IMR-90 (cell line): Measurements from ENCODE around the gene GRB10. TPM values are rescaled to one million over a fixed set of nuclear protein-coding genes. Genes with fewer than 3 reads are reported as not detected.

Experiments used
- ATAC-seq: fragments of 200-7000 bp; cut with Tn5 transposase; 2 replicates; pipeline ENCODE4 v1.9.1; 2020; ENCODE audit warnings: low read depth, mild to moderate bottlenecking, moderate library complexity
- BruUV-seq: library from RNA; stranded (reverse); fragments of 400-500 nt; replicated peaks from 2 replicates; lab custom pipeline; 2021; lab: Mats Ljungman, UMichigan
- CTCF ChIA-PET: fragments of 300-600 bp; formaldehyde crosslinking; extraction: SDS; loops from one replicate; lab custom pipeline; 2021; ENCODE audit warnings: antibody characterized with exemption; lab: Yijun Ruan, JAX
- POLR2A ChIA-PET: fragments of 300-600 bp; sonication (Branson Sonifier 250); formaldehyde crosslinking; loops from one replicate; lab custom pipeline; 2022; ENCODE audit warnings: antibody characterized with exemption; ENCODE audit not compliant: unreplicated experiment; lab: Charles Lee
- DNase-seq: peaks from one replicate; pipeline ENCODE4 v3.0.0; 2013
- H2AFZ ChIP-seq: replicated peaks from 2 replicates; pipeline ENCODE3; 2013; ENCODE audit warnings: low read length, mild to moderate bottlenecking; ENCODE audit not compliant: poor library complexity
- H2AK5ac ChIP-seq: 2 replicates; pipeline ENCODE4 v1.6.1; 2013; ENCODE audit warnings: low read depth, low read length, inconsistent platforms
- H2AK9ac ChIP-seq: replicated peaks from 2 replicates; pipeline ENCODE3; 2013; ENCODE audit warnings: mild to moderate bottlenecking, low read depth, low read length, moderate library complexity; ENCODE audit not compliant: poor library complexity
- H2BK120ac ChIP-seq: 2 replicates; pipeline ENCODE4 v1.6.1; 2013; ENCODE audit warnings: low read depth, low read length, inconsistent platforms
- H2BK15ac ChIP-seq: 3 replicates; pipeline ENCODE4 v1.6.1; 2013; ENCODE audit warnings: low read depth, low read length, inconsistent platforms
- H2BK20ac ChIP-seq: 2 replicates; pipeline ENCODE4 v1.6.1; 2013; ENCODE audit warnings: low read depth, mild to moderate bottlenecking, inconsistent platforms, low read length, moderate library complexity
- H2BK5ac ChIP-seq: 2 replicates; pipeline ENCODE4 v1.6.1; 2013; ENCODE audit warnings: mild to moderate bottlenecking, low read depth, low read length, inconsistent platforms; ENCODE audit not compliant: poor library complexity, severe bottlenecking
- H3K14ac ChIP-seq: replicated peaks from 2 replicates; pipeline ENCODE4 v1.6.1; 2013; ENCODE audit warnings: low read depth, low read length, inconsistent platforms
- H3K18ac ChIP-seq: 2 replicates; pipeline ENCODE4 v1.6.1; 2013; ENCODE audit warnings: low read depth, low read length, control low read depth
- H3K23ac ChIP-seq: 2 replicates; pipeline ENCODE4 v1.6.1; 2013; ENCODE audit warnings: low read depth, low read length, inconsistent platforms
- H3K27ac ChIP-seq: 2 replicates; pipeline ENCODE4 v1.5.1; 2013; ENCODE audit warnings: mild to moderate bottlenecking, control low read depth, low read length; ENCODE audit not compliant: insufficient read depth
- H3K27me3 ChIP-seq: 2 replicates; pipeline ENCODE4 v1.6.1; 2013; ENCODE audit warnings: low read length; ENCODE audit not compliant: control insufficient read depth, insufficient read depth
- H3K36me3 ChIP-seq: 2 replicates; pipeline ENCODE4 v1.6.1; 2013; ENCODE audit warnings: low read length, mixed read lengths; ENCODE audit not compliant: control insufficient read depth, insufficient read depth
- H3K4ac ChIP-seq: 2 replicates; pipeline ENCODE4 v1.6.1; 2013; ENCODE audit warnings: low read depth, low read length, inconsistent platforms
- H3K4me1 ChIP-seq: 2 replicates; pipeline ENCODE4 v1.6.1; 2013; ENCODE audit warnings: low read length, mixed read lengths; ENCODE audit not compliant: control insufficient read depth, insufficient read depth
- H3K4me2 ChIP-seq: 2 replicates; pipeline ENCODE4 v1.6.1; 2013; ENCODE audit warnings: low read depth, mild to moderate bottlenecking, control low read depth, low read length, moderate library complexity
- H3K4me3 ChIP-seq: 2 replicates; pipeline ENCODE4 v1.5.1; 2013; ENCODE audit warnings: low read depth, mild to moderate bottlenecking, control low read depth, low read length, moderate library complexity; ENCODE audit not compliant: insufficient read depth
- H3K56ac ChIP-seq: 2 replicates; pipeline ENCODE4 v1.6.1; 2013; ENCODE audit warnings: low read length, inconsistent platforms; ENCODE audit not compliant: insufficient read depth; ENCODE audit errors: extremely low read depth
- H3K79me1 ChIP-seq, 2 experiments: 2 replicates each; pipeline ENCODE4 v1.6.1; 2013; ENCODE audit warnings: low read length in 2 of 2, inconsistent platforms in 1 of 2, low read depth in 1 of 2
- H3K9ac ChIP-seq: 2 replicates; pipeline ENCODE4 v1.6.1; 2013; ENCODE audit warnings: low read depth, low read length, control low read depth
- H3K9me1 ChIP-seq: 2 replicates; pipeline ENCODE4 v1.6.1; 2013; ENCODE audit warnings: low read length, inconsistent platforms; ENCODE audit not compliant: insufficient read depth
- H3K9me3 ChIP-seq: 2 replicates; pipeline ENCODE4 v1.6.1; 2013; ENCODE audit warnings: low read length; ENCODE audit not compliant: control insufficient read depth, insufficient read depth
- H4K20me1 ChIP-seq: 2 replicates; pipeline ENCODE4 v1.6.1; 2013; ENCODE audit warnings: low read length, inconsistent platforms; ENCODE audit not compliant: insufficient read depth
- H4K5ac ChIP-seq: 2 replicates; pipeline ENCODE4 v1.6.1; 2013; ENCODE audit warnings: mild to moderate bottlenecking, low read depth, low read length, control low read depth
- H4K8ac ChIP-seq, 2 experiments: 2 replicates each; pipeline ENCODE4 v1.6.1; 2013; ENCODE audit warnings: low read depth in 2 of 2, low read length in 2 of 2, control low read depth in 1 of 2, inconsistent platforms in 1 of 2
- H4K91ac ChIP-seq: 2 replicates; pipeline ENCODE4 v1.6.1; 2013; ENCODE audit warnings: low read depth, low read length, inconsistent platforms; ENCODE audit not compliant: insufficient read depth
- BHLHE40 ChIP-seq: fragments of 150-350 bp; IDR thresholded peaks from 2 replicates; pipeline ENCODE4 v1.6.1; 2016; ENCODE audit warnings: mild to moderate bottlenecking, low read depth, low read length
- CEBPB ChIP-seq: IDR thresholded peaks from 2 replicates; pipeline ENCODE4 v1.6.1; 2012; ENCODE audit warnings: low read depth, low read length, improper control_type of control experiment
- CHD1 ChIP-seq: IDR thresholded peaks from 2 replicates; pipeline ENCODE4 v1.6.1; 2012; ENCODE audit warnings: low read depth, low read length, improper control_type of control experiment
- CTCF ChIP-seq: conservative IDR thresholded peaks from 2 replicates; pipeline ENCODE4 v1.5.1; 2012; ENCODE audit warnings: mild to moderate bottlenecking, low read depth, low read length, improper control_type of control experiment
- ELK1 ChIP-seq: fragments of 150-350 bp; IDR thresholded peaks from 2 replicates; pipeline ENCODE4 v1.6.1; 2016; ENCODE audit warnings: low read depth, mild to moderate bottlenecking, low read length, moderate library complexity, borderline replicate concordance
- FOS ChIP-seq: fragments of 150-350 bp; IDR thresholded peaks from 2 replicates; pipeline ENCODE4 v1.6.1; 2016; ENCODE audit warnings: low read depth, low read length
- MAFK ChIP-seq: IDR thresholded peaks from 2 replicates; pipeline ENCODE4 v1.6.1; 2012; ENCODE audit warnings: low read depth, low read length, improper control_type of control experiment
- MAZ ChIP-seq: IDR thresholded peaks from 2 replicates; pipeline ENCODE4 v1.6.1; 2012; ENCODE audit warnings: low read depth, mild to moderate bottlenecking, low read length, improper control_type of control experiment, moderate library complexity, borderline replicate concordance
- MXI1 ChIP-seq: IDR thresholded peaks from 2 replicates; pipeline ENCODE4 v1.6.1; 2012; ENCODE audit warnings: low read depth, mild to moderate bottlenecking, low read length, moderate library complexity, borderline replicate concordance
- NFE2L2 ChIP-seq: fragments of 150-350 bp; IDR thresholded peaks from 2 replicates; pipeline ENCODE4 v1.6.1; 2016; ENCODE audit warnings: low read depth, mild to moderate bottlenecking, low read length
- POLR2A ChIP-seq: IDR thresholded peaks from 2 replicates; pipeline ENCODE4 v1.6.1; 2012; ENCODE audit warnings: mild to moderate bottlenecking, low read depth, low read length
- RAD21 ChIP-seq: IDR thresholded peaks from 2 replicates; pipeline ENCODE4 v1.6.1; 2012; ENCODE audit warnings: low read length, improper control_type of control experiment
- RCOR1 ChIP-seq: IDR thresholded peaks from 2 replicates; pipeline ENCODE4 v1.6.1; 2012; ENCODE audit warnings: mild to moderate bottlenecking, low read length, improper control_type of control experiment; ENCODE audit not compliant: insufficient replicate concordance
- RFX5 ChIP-seq: IDR thresholded peaks from 2 replicates; pipeline ENCODE4 v1.8.0; 2012; ENCODE audit warnings: low read depth, mild to moderate bottlenecking, low read length, moderate library complexity
- SMC3 ChIP-seq: fragments of 150-350 bp; IDR thresholded peaks from 2 replicates; pipeline ENCODE4 v1.6.1; 2016; ENCODE audit warnings: low read depth, mild to moderate bottlenecking, antibody characterized with exemption, low read length, moderate library complexity
- USF2 ChIP-seq: fragments of 150-350 bp; IDR thresholded peaks from 2 replicates; pipeline ENCODE4 v1.6.1; 2017; ENCODE audit warnings: mild to moderate bottlenecking, antibody characterized with exemption, low read length, low read depth
- WGBS, 2 experiments: methylation state at CpG; one replicate each; pipeline versions ENCODE4 v1.1.5 to v1.1.7; 2013; ENCODE audit warnings: missing lambda C conversion rate in 2 of 2; ENCODE audit not compliant: insufficient read length in 1 of 2; ENCODE audit errors: extremely low coverage in 2 of 2; 5-methylcytosine and 5-hydroxymethylcytosine counted together
- dilution Hi-C: fragments of 300-500 bp; cut with HindIII; formaldehyde crosslinking; loops from one replicate; pipeline ENCODE4 v1.14.3; 2018; ENCODE audit warnings: low sequenced_read_pairs; ENCODE audit not compliant: unreplicated experiment
- in situ Hi-C: fragments of 300-500 bp; cut with MboI; formaldehyde crosslinking; loops from 3 replicates; pipeline ENCODE4 v1.14.3; 2019; ENCODE audit warnings: low sequenced_read_pairs, inconsistent platforms, mixed read lengths
- intact Hi-C: fragments of 100-400 bp; cut with micrococcal nuclease; formaldehyde crosslinking; loops from 2 replicates; pipeline ENCODE4 v1.10.0; 2022
- polyA plus RNA-seq, 3 experiments: library from polyadenylated mRNA; depleted of rRNA; stranded (reverse); fragments of >200 nt; gene quantifications; 2 replicates each; pipeline ENCODE4 v1.2.3, GENCODE V29; 2012; ENCODE audit warnings: low replicate concordance in 1 of 3
- total RNA-seq: library from RNA; depleted of rRNA; stranded (reverse); fragments of >200 nt; gene quantifications from 2 replicates; pipeline ENCODE4 v1.2.3, GENCODE V29; 2012

The GRB10 gene
- total and polyA plus RNA-seq, 2 of the 4 experiments (the other 2 are of a cell fraction) = 6.3 to 15.1 TPM

- no CpG with 5 or more reads among the region's 2 CpGs for WGBS, 2 experiments
- H3K18ac ChIP-seq = no peak overlapping the region
- no peak overlapping the region for H2BK20ac ChIP-seq
- H2AFZ ChIP-seq = no peak overlapping the region
- 0 out of 2 replicates have a peak overlapping the region, but pooled peaks have one; percentile 29 for H3K14ac ChIP-seq
- intact Hi-C loops (no loop called here), dilution Hi-C loops (no loop called here), in situ Hi-C loops (no loop called here)
- H3K9me1 ChIP-seq = peaks cover 5% of the 10 kb centered on the region; the same call in 1 of the 2 replicates
- H4K8ac ChIP-seq = no peak overlapping the region
- H2BK5ac ChIP-seq = no peak overlapping the region
- 0 out of 2 replicates have a peak overlapping the region, but pooled peaks have one; percentile 37 for H3K23ac ChIP-seq
- ATAC-seq (no peak), DNase-seq (no peak)
- peaks cover 2% of the 10 kb centered on the region; the same call in 1 of the 2 replicates for H3K4me1 ChIP-seq
- no peak overlapping the region for H2AK5ac ChIP-seq
- no peaks in the 10 kb centered on the region for H3K27me3 ChIP-seq
- no TSS peak for BruUV-seq
- no peak overlapping the region for H2BK120ac ChIP-seq
- no peak overlapping the region for H4K91ac ChIP-seq
- TF ChIP-seq CTCF = no peak
- no peak for TF ChIP-seq RFX5
- TF ChIP-seq FOS = no peak
- TF ChIP-seq RAD21 = no peak
- TF ChIP-seq CHD1 = no peak
- no peak for TF ChIP-seq CEBPB
- TF ChIP-seq MAFK = no peak
- no peak for TF ChIP-seq NFE2L2
- TF ChIP-seq MXI1 = no peak
- no peak for TF ChIP-seq POLR2A
- TF ChIP-seq USF2 = no peak
- no peak for TF ChIP-seq BHLHE40
- no peak for TF ChIP-seq MAZ
- no peak for TF ChIP-seq SMC3
- no peak for TF ChIP-seq ELK1
- TF ChIP-seq RCOR1 = no peak
- no peak overlapping the region for H2BK15ac ChIP-seq
- no peak overlapping the region for H3K4me2 ChIP-seq
- no peak overlapping the region for H2AK9ac ChIP-seq
- no peak overlapping the region for H3K4me3 ChIP-seq
- peaks cover 17 to 54% of the 10 kb centered on the region in 2 experiments for H3K79me1 ChIP-seq
- H3K4ac ChIP-seq = no peak overlapping the region
- H3K9me3 ChIP-seq = no peaks in the 10 kb centered on the region
- no peak overlapping the region for H3K56ac ChIP-seq
- no peak overlapping the region for H4K5ac ChIP-seq
- H3K9ac ChIP-seq = no peak overlapping the region
- H4K20me1 ChIP-seq = peaks cover 39% of the 10 kb centered on the region
- ChIA-PET CTCF (no interaction called here), POLR2A (no interaction called here)
- no peak overlapping the region for H3K27ac ChIP-seq
- no peaks in the 10 kb centered on the region for H3K36me3 ChIP-seq
Observed at GRCh38 chr7:50762337-50762736, 20.4 kb downstream of the GRB10 start.
